ENCODE data around the gene SNF8.

GRCh38 chr17:48883171-48883570, 61.5 kb downstream of the SNF8 start:
- no peak for TF ChIP-seq CTCF (conservative IDR thresholded peaks at IDR 0.05; ENCODE audit: low read length)
- no peak for TF ChIP-seq EZH2phosphoT487 (IDR thresholded peaks at IDR 0.05; ENCODE audit: borderline replicate concordance)

Measured in Loucy (cell line).